Measurements from ENCODE around the gene MYRIP.
"Not testable (repeated sequence)": the region's sequence is repeated elsewhere in the genome, so short reads cannot be mapped to it uniquely, and the experiment has no call there.

The MYRIP gene

DNA sequence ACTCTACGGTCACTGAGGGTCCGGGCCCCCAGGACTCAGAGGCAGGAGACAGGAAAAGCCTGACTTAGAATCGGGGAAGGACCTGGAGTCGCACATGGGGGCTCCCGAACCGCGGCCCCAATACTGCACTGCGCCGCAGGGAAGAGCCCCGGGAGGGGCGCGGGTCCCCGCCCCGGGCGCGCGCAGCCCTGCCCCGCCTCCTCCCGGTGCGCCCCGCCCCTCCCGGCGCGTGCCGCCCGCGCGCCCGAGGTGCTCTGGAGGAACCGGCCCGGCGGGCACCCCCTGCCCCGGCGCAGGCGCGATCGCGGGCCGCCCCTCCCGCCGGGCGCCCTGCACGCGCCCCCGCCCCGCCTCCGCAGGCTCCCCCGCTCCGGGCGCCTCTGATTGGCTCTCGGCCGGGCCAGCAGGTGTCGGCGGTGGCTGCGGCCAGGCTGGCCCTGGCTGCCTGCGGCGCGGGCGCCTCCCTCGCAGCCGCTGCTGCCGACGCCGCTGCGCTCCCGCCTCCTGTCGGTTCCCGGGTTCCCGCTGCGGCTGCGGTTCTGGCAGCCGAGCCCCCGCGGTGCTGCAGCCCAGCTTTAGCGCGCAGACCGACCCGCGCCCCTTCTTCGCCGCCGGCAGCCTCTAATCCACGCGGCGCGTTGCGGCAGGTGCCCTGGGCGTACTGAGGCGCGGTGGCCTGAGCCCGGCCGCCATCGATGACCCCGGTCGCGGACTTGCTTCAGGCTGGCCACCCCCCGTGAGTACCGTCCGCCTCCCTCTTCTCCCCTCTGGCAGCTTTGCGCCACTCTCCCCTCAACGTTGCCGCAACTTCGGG lies at the start of gene MYRIP:
Gene MYRIP, plus strand, starts transcription at position 429 of the 814 bp plus-strand sequence. CDS start 91,208 bp downstream, outside the sequence.
- DNase-seq = peak; percentile 61

DNA sequence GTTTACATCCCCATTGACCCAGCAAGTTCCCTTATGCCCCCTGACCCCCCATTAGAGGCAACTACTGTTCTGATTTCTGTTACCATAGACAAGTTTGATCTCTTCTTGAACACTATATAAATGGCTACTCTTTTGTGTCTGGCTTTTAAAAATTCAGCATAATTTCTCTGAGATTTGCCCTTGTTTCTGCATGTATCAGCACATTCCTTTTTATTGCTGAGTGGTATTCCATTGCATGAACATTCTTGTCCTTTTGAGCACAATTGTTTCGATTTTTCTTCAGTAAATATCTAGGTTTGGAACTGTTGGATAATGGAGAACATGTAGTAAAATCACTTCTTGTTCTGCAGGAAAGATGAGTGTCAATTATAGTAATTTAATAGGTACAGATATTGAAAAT lies 49.1 kb upstream of the MYRIP start:
- DNase-seq = no peak

DNA sequence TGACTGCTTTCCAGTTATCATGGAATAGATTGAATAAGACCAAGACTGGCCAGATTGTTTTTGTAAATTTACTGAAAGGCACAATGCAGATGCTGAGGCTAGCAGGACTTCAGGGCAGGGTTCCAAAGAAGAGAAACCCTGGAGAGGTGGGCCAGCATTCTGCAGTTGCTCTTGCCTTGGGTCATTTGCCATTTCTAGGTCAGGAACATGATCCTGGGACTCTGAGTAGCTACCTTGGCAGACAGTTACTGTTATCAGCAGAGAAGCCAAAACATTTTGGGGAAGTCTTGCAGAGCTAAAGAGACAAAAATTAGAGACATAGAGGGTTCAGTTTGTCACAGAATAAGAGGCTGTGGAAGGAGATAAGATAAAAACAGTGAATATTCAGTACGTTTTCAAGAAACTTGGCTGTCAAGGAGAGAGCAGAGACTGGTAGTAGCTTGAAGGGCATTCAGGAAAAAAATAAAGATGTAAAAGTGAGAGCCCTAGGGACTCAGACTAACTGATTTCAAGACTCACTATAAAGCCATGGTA lies 46.8 kb upstream of the MYRIP start:
- DNase-seq = no peak

DNA sequence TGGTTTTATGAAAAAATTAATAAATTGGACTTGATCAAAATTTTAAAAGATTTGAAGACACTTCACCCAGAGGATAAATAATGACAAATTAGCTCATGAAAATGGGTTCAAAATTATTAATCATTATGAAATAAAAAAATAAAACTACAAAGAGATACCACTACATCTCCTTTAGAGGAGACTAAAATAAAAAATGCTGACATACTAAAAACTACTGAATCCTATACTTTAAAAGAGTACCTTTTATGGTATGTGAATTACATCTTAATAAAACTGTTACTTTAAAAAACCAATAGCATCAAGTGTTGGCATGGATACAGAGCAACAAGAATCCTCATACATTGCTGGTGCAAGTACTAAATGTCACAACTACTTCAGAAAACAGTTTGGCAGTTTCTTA lies 46.0 kb upstream of the MYRIP start:
- DNase-seq = no peak

DNA sequence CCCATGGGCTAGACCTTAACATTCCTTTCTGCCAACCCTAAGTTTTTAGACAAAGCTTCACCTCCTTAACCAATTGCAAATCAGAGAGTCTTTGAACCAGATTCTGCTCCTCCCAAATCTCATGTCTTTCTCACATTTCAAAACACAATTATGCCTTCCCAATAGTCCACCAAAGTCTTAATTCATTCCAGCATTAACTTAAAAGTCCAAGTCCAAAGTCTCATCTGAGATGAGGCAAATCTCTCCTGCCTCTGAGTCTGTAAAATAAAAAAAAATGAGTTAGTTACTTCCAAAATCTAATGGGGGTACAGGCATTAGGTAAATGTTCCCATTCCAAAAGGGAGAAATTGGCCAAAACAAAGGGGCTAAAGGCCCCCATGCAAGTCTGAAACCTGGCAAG lies 43.8 kb upstream of the MYRIP start:
- DNase-seq = no peak

DNA sequence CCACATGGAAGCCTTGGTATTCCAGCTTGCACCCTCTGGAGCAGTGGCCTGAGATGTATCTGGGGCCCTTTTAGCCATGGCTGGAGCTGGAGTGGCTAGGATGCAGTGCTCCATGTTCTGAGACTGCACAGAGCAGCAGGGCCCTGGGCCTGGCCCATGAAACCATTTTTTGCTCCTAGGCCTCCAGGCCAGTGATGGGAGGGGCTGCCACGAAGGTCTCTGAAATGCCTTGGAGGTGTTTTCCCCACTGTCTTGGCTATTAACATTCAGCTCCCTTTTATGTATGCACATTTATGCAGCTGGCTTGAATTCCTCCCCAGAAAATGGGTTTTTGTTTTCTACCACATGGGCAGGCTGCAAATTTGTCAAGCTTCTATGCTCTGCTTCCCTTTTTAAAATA lies 43.0 kb upstream of the MYRIP start:
- no peak for DNase-seq

DNA sequence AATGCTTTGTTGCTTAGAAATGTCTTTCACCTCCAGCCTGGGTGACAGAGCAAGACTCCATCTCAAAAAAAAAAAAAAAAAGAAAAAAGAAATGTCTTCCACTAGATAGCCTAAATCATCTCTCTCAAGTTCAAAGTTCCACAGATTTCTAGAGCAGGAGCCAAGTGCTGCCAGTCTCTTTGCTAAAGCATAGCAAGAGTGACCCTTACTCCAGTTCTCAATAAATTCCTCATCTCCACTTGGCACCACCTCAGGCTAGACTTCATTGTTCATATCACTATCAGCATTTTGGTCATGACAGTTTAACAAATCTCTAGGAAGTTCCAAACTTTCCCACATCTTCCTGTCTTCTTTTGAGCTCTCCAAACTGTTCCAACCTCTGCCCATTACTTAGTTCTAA lies 42.5 kb upstream of the MYRIP start:
- not testable (repeated sequence) for DNase-seq

DNA sequence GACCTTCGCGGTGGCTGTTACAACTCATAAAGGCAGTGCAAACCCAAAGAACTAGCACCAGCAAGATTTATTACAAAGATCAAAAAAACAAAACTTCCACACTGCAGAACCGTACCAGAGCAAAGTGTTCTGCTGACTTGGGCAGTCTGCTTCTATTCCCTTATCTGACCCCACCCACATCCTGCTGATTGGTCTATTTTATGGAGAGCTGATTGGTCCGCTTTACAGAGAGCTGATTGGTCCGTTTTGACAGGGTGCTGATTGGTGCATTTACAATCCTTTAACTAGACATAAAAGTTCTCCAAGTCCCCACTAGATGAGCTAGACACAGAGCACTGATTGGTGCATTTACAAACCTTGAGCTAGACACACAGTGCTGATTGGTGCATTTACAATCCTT lies 31.2 kb upstream of the MYRIP start:
- not testable (repeated sequence) for DNase-seq

DNA sequence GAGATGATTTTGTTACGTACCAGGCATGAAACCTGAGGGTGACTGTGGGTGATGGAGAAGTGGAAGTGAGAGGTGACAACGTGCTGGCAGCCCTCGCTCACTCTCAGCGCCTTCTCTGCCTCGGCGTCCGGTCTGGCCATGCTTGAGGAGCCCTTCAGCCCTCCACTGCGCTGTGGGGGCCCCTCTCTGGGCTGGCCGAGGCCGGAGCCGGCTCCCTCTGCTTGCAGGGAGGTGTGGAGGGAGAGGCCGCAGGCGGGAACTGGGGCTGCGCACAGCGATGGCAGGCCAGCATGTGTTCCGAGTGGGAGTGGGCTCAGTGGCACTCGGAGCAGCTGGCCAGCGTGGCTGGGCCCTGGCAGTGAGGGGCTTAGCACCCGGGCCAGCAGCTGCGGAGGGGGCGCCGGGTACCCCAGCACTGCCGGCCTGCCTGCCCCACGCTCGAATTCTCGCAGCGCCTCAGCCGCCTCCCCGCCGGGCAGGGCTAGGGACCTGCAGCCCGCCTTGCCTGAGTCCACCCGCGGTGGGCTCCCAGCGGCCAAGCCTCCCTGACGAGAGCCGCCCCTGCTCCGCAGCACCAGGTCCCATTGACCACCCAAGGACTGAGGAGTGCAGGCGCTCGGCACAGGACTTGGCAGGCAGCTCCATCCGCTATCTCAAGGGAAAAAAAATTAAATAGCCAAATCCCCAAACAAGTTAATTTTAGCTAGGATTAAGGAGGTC lies 29.7 kb upstream of the MYRIP start:
- DNase-seq = no peak

DNA sequence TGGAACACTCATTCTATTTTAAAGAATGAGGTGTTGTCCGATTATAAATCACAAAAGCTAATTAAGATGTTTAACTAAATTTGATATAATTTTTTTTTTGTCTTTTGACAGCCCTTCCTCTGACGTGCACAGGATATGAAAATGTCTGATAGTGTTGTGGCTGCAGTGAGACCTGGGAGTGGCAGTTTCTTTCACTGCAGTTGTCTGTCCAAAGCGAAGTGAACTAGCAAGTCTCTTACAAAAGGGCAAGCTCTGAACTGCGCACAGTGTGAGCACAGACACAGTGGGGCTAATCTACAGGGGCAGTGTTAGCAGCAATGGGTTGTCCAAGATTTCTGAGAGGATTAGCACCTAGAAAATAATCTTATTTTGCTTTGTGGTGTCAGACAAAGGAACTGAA lies 29.1 kb upstream of the MYRIP start:
- no peak for DNase-seq

DNA sequence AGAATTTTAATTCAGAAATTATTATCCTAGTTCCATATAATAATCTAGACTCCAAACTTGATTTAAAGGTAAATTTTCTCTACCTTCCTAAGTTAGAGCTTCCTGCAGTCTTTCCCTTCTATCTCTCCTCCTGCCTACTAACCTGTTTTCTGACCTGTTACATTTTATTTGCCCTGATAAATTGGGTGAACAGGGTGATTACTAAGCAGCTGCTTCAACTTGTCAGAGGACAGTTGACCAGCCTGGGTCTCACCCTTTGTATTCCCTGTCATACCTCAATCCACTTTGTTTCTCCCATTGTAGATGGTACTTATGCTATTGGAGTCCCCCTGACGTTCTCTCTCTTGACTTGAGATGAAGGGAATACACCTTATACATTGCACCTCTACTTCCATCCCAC lies 28.4 kb upstream of the MYRIP start:
- no peak for DNase-seq

DNA sequence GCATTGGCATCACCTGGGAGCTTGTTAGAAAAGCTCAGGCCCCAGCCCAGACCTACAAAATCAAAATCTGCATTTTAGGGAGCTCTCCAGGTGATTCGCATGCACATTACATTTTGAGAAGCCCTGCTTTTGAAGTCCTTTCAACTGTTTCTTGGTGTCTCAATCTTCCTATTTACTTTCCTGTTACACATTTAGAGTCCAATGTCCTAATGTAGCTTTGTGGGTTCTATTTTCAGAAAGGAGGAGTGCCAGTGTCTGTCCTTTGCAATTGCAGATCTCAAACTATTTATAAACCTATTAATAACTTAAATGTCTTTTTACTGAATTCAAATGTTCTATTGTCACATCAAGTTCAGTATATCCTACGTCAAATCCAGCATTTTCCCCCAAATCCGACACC lies 27.8 kb upstream of the MYRIP start:
- DNase-seq = no peak

DNA sequence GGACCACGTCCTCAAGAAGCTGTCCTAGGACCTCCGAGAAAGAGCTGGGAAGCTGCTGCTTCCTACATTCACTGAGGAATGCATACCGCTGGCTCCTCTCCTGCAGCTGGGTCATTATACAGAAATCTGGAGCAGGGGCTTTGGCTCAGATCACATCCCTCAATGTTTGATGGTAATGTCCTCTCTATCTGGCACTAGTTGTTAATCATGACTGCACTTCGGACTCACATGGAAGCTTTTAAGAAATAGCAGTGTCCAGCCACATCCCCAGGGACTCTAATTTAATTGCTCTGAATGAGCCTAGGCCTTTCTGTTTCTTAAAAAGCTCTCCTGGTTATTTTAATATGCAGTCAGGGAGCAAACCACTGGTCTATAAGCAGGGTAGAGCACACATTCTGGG lies 25.7 kb upstream of the MYRIP start:
- DNase-seq = no peak

DNA sequence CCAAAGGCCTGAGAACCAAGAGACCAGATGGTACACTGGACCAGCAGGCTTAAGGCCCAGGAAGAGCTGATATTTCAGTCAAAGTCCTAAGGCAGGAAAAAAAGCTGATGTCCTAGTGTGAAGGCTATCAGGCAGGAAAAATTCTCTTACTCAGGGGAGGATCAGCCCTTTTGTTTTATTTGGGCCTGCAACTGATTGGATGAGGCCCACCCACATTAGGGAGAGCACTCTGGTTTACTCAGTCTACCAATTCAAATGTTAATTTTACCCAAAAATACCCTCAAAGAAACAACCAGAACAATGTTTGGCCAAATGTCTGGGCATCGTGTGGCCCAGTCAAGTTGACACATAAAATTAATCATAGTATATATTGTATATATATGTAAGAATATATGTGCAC lies 24.5 kb upstream of the MYRIP start:
- DNase-seq = no peak

DNA sequence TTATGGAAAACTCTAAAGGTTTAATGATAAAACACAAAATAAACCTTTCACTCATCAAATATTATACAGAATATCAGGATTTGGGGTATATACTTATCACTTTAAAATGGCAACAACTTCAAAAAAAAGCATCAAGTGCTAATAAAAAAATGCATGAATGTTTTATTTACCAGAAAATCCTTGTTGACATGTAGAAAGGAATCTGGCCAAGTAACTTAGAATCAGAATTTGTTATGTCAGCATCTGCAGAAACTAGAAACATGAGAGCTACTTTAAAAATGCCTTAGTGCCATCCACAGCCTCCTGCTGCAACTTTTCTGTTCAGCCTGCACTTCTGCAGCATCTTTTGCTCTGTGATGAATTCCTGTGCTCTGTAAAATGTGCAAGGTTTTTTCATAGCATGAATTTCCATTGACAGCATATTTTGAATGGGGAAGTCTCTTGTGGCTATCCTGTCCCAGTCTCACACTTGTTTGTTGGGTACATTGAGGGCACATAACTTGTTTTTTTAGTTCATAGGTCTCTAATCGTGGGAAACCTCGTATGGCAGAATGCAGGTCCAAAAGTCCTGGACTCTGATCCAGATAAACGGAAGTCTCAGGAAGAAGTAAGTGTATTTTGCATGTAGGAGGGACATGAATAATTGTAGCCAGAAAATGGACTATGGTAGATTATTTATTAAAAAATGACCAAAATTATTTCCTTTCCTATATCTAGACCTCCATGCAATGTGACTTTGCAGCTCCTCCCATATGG lies 21.1 kb upstream of the MYRIP start:
- DNase-seq = no peak

DNA sequence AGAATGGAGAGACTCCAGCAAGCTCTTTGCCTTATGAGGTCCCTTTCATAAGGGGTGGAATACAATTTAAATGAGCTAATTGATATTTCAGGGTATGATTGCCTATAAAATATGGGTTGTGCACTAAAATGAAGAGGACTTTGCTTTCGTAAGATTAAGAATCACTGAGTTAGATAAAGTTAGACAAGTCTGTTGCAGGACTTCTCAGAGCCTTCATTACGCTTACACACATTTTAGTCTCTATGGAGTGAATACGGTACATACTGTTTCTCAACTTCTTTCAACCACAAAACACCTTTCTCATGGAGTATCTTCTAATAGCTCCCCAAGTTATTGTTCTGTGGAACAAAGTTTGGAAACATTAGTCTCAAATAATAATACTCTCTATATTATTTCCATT lies 17.8 kb upstream of the MYRIP start:
- no peak for DNase-seq

DNA sequence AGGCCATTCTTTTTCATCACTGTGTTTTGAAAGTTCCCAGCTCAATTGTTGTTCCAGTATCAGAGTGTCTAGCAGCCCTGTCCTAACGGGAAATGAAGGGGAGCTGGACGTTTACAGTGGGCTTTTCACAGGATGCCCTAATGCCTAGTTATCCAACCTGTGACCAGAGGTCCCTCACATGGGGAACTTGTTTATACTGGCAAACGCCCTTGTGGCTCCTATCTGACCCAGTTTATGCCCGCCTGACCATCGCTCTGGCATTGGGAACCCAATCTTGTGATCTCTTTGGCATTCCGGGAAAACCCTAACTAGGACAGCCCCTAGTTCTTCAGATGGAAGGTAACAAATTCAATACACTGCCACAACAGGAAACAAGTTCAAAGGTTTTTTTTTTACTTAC lies 14.5 kb upstream of the MYRIP start:
- no peak for DNase-seq

DNA sequence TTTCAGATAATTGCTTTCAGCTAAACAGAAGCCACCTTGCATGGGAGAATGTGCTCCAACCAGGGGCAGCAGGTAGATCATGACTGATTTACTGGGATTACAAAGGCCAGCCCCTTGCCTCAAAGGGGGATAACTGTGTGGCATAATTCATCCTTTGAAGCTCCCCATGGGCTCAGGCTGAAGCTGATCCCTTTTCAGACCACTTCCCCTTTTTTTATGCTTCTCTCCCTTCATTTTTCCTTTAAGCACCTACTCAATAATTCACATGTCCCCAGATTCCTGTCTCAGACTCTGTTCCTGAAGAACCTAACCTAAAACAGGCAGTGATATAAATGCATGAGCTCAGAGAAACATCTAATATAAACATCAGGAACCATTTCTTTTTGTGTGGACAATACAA lies 8.2 kb upstream of the MYRIP start:
- no peak for DNase-seq

DNA sequence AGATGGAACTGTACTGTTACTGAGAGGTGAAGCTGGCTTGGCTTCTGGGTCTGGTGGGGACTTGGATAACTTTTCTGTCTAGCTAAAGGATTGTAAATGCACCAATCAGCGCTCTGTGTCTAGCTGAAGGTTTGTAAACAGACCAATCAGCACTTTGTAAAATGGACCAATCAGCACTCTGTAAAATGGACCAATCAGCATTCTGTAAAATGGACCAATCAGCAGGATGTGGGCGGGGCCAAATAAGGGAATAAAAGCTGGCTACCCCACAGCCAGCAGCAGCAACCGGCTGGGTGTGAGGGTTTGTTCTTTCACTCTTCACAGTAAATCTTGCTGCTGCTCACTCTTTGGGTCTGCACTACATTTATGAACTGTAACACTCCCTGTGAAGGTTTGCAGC lies 6.9 kb upstream of the MYRIP start:
- DNase-seq = not testable (repeated sequence)

DNA sequence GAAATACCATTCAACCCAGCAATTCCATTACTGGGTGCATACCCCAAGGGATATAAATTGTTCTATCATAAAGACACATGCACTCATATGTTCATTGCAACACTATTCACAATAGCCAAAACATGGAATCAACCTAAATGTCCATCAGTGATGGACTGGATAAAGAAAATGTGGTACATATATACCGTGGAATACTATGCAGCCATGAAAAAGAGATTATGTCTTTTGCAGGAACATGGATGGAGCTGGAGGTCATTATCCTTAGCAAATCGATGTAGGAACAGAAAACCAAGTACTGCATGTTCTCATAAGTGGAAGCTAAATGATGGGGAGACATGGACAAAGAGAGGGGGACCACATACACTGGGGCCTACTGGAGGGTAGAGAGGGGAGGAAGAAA lies 5.5 kb upstream of the MYRIP start:
- no peak for DNase-seq

DNA sequence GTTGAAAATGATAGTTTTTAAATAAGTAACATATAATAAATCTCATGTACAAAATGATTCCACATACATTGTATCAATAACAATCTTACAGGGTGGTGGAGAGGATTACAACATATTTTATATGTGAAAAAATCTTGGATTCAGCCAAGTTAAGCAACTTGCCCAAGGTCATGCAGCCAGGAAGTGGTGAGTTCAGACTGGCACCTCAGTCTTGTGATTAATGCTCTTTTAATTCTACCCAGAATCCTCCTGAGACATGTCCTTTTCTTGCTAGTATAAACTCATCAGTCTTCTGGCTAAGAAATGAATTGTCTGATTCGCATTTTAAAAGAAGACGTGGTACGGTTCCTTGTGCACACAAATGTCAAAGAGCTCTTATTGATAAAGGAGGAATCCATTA lies 4.5 kb upstream of the MYRIP start:
- no peak for DNase-seq

DNA sequence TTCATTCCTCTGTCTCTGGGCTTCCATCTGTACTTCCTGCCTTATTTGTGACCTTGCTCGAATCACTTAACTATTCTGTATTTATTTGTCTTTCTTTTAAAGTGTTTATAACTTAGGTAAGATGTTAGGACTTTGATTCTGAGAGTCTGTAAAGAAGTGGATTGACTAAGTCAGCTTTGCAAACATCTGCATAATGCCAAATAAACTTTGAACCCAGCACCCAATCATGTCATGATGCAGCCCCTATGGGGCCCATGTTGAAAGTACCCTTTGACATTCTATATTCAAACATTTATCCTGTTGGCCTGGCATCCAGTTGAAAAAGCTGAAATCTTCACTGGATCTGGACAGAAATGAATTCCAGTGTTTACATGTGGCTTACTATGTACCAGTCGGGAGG lies 3.8 kb upstream of the MYRIP start:
- no peak for DNase-seq

DNA sequence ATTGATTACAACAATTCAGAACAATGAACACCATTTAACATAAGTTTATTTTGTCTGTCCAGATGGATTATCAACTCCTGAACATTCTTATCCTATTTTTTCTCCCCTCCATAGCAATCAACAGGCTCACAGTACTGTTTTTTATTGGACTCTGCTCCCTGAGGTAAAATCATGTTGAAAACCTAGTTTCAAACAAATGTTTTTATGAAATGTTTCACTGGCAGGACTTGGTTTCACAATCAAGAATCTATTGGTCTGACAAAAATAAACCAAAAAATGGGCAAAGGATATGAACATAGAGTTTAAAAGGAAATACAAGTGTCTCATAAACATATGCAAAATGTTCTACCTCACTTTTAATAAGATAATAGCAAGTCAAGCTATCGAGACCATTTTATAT lies 2.6 kb upstream of the MYRIP start:
- no peak for DNase-seq

Data from NCI-H1105 (cell line).